Panc1 (cell line): ENCODE results near the gene RNF213. TPM values are rescaled to one million over a fixed set of nuclear protein-coding genes. Genes with fewer than 3 reads are reported as not detected.
A peak's percentile ranks its signal among the peaks of the same experiment; 100 is the strongest.
"Not testable (repeated sequence)": the region's sequence is repeated elsewhere in the genome, so short reads cannot be mapped to it uniquely, and the experiment has no call there.

Experiments used
- ATAC-seq: fragments of 200-7000 bp; cut with Tn5 transposase; 2 replicates; pipeline ENCODE4 v1.9.1; 2020; ENCODE audit warnings: mild to moderate bottlenecking, moderate library complexity
- BruUV-seq: library from RNA; stranded (reverse); fragments of 400-500 nt; replicated peaks from 2 replicates; lab custom pipeline; 2021; lab: Mats Ljungman, UMichigan
- CTCF ChIA-PET: fragments of 300-600 bp; sonication (Branson Sonifier 250); formaldehyde crosslinking; loops from one replicate; lab custom pipeline; 2022; ENCODE audit warnings: antibody characterized with exemption; lab: Charles Lee
- POLR2A ChIA-PET: fragments of 300-600 bp; sonication (Branson Sonifier 250); formaldehyde crosslinking; loops from one replicate; lab custom pipeline; 2022; ENCODE audit warnings: antibody characterized with exemption; lab: Charles Lee
- DNase-seq: peaks from one replicate; pipeline ENCODE4 v3.0.0-alpha.2; 2010; ENCODE audit warnings: low read depth, low spot score
- H3K27ac ChIP-seq: 2 replicates; pipeline ENCODE4 v1.5.1; 2011; ENCODE audit warnings: mild to moderate bottlenecking, low read length, inconsistent platforms
- H3K27me3 ChIP-seq: fragments of 200-500 bp; sonication (Bioruptor generic); 2 replicates; pipeline ENCODE4 v1.6.0; 2014; ENCODE audit warnings: low read length, inconsistent platforms; ENCODE audit not compliant: control insufficient read depth, insufficient read depth
- H3K36me3 ChIP-seq: fragments of 200-500 bp; sonication (Bioruptor generic); 2 replicates; pipeline ENCODE4 v1.5.1; 2014; ENCODE audit warnings: inconsistent platforms, mild to moderate bottlenecking, low read length, moderate library complexity; ENCODE audit not compliant: control insufficient read depth, insufficient read depth
- H3K4me1 ChIP-seq: 2 replicates; pipeline ENCODE4 v1.5.1; 2011; ENCODE audit warnings: inconsistent platforms, mild to moderate bottlenecking, low read length, moderate library complexity; ENCODE audit not compliant: control insufficient read depth, insufficient read depth
- H3K4me3 ChIP-seq, 2 experiments: 2 replicates each; pipeline ENCODE4 v1.5.1; 2011 to 2012; ENCODE audit warnings: low read depth in 2 of 2, low read length in 2 of 2, mild to moderate bottlenecking in 2 of 2, inconsistent platforms in 1 of 2, moderate library complexity in 1 of 2
- H3K9me3 ChIP-seq: fragments of 200-500 bp; sonication (Bioruptor generic); 2 replicates; pipeline ENCODE4 v1.5.1; 2014; ENCODE audit warnings: low read depth, mild to moderate bottlenecking, inconsistent platforms, low read length, moderate library complexity; ENCODE audit not compliant: control insufficient read depth, insufficient read depth
- CTCF ChIP-seq: fragments of 450-650 bp; IDR thresholded peaks from 2 replicates; pipeline ENCODE4 v1.5.1; 2017; ENCODE audit warnings: mild to moderate bottlenecking
- POLR2AphosphoS5 ChIP-seq: IDR thresholded peaks from 2 replicates; pipeline ENCODE4 v1.6.1; 2012; ENCODE audit warnings: mild to moderate bottlenecking, low read depth, low read length, moderate library complexity
- REST ChIP-seq, 2 experiments: IDR thresholded peaks; 2 replicates each; pipeline ENCODE4 v1.6.1; 2011 to 2012; ENCODE audit warnings: low read depth in 2 of 2, control low read depth in 1 of 2, low read length in 1 of 2, mild to moderate bottlenecking in 1 of 2, moderate library complexity in 1 of 2; ENCODE audit not compliant: insufficient read depth in 1 of 2
- SIN3A ChIP-seq: IDR thresholded peaks from 2 replicates; pipeline ENCODE4 v1.6.1; 2012; ENCODE audit warnings: low read depth, mild to moderate bottlenecking, low read length, moderate library complexity, borderline replicate concordance; ENCODE audit not compliant: insufficient read depth
- TCF7L2 ChIP-seq: IDR thresholded peaks from 2 replicates; pipeline ENCODE4 v1.6.1; 2011; ENCODE audit warnings: mild to moderate bottlenecking, low read depth, low read length, inconsistent platforms
- in situ Hi-C: cut with HindIII; loops from 2 replicates; pipeline ENCODE4 v1.10.0; 2016; ENCODE audit warnings: low sequenced_read_pairs, low pct_unique_long_range_greater_than_20kb
- intact Hi-C: fragments of 100-400 bp; cut with micrococcal nuclease; formaldehyde crosslinking; loops from one replicate; pipeline ENCODE4 v1.10.0; 2022; ENCODE audit not compliant: unreplicated experiment
- total RNA-seq: library from RNA; stranded (reverse); gene quantifications from one replicate; pipeline ENCODE4 v1.2.1, GENCODE V29; 2021; ENCODE audit not compliant: unreplicated experiment

RNF213 gene
- total RNA-seq, 1 experiment from 2014 or later, result 230 TPM

DNA sequence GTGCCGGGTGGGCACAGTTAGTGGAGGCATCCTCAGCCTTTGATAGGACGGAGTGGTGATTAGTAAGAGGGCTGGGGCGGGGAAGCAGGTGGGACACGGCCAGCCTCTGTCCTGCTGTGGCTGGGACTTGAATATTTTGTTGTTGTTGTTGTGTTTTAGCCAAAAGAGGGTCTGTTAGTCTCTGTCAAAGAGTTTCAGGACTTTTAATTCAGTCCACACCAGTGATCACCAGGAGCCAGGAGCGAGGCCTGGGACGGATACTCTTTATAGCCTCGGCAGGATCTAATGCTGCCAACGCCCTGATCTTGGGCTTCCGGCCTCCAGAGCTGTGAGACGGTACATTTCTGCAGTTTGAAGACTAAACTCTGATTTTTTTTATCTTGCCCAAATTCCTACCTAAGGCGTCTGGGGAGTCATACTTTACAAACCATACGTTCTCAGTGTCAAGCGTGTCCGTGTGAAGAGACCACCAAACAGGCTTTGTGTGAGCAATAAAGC lies 2.9 kb upstream of the RNF213 start:
- intact Hi-C loops, result no loop called here
- Histone ChIP-seq H3K36me3 (no peaks in the 10 kb centered on the region; the same call in 1 of the 2 replicates), H3K27me3 (no peaks in the 10 kb centered on the region), H3K9me3 (no peaks in the 10 kb centered on the region), H3K27ac (peak overlapping the region; percentile 98), H3K4me1 (peaks cover 73% of the 10 kb centered on the region), H3K4me3 (no peak overlapping the region)
- in situ Hi-C loops, result no loop called here
- DNase-seq, result no peak
- ChIA-PET CTCF (no interaction called here), POLR2A (no interaction called here)
- TF ChIP-seq REST (IDR thresholded peaks at IDR 0.05; ENCODE audit: insufficient read depth in 1 of 2, low read depth in 2 of 2, low read length in 1 of 2), result no peak
- TF ChIP-seq CTCF, result no peak
- no peak for TF ChIP-seq TCF7L2
- TF ChIP-seq POLR2AphosphoS5, result no peak
- no peak for TF ChIP-seq SIN3A
- no TSS peak for BruUV-seq
- ATAC-seq, result no peak

DNA sequence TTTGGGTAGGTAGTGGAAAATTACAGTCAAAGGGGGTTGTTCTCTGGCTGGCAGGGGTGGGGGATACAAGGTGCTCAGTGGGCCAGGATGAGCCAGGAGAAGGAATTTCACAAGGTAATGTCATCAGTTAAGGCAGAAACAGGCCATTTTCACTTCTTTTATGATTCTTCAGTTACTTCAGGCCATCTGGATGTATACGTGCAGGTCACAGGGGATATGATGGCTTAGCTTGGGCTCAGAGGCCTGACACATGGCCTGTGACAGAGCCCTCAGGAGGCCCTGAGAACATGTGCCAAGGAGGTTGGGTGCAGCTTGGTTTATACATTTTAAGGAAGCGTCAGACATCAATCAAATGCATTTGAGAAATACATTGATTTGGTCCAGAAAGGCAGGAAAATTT lies 2.4 kb upstream of the RNF213 start:
- H3K36me3 ChIP-seq, DNase-seq, BruUV-seq, ATAC-seq, H3K4me3 ChIP-seq, in situ Hi-C loops, intact Hi-C loops, H3K9me3 ChIP-seq, CTCF ChIA-PET, POLR2A ChIA-PET, H3K27me3 ChIP-seq: not testable (repeated sequence)
- Histone ChIP-seq H3K4me1 (peaks cover 73% of the 10 kb centered on the region), H3K27ac (peak overlapping the region; percentile 98)

DNA sequence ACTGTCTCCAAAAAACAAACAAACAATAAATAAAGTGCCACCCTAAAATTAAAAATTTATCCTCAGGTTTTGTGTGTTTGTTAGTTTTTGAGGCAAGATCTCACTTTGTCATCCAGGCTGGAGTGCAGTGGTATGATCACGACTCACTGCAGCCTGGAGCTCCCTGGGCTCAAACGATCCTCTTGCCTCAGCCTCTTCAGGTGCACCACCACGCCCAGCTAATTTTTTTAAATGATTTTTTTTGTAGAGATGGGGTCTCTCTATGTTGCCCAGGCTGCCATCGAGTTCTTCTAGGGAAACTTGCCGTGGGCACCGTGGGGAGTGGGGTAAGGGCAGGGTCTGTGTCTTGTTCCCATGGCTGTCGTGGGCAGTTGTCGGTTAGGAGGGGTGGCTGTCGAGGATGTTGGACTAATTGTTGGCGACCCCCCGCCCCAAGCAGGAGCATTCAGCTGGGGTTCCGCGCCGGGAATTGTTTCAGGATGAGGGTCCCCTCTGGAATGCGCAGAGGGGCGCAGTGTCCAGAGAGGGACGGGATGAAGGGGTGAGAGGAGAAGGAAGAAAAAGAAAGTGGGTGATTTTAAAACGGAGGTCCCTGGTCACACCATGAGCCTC lies 1.1 kb upstream of the RNF213 start:
- intact Hi-C loops, result no loop called here
- DNase-seq, result no peak

More for the DNA sequence above, 1.1 kb upstream of the RNF213 start:
- Histone ChIP-seq H3K9me3 (no peaks in the 10 kb centered on the region), H3K36me3 (no peaks in the 10 kb centered on the region; the same call in none of the 2 replicates), H3K27ac (peak overlapping the region; percentile 98), H3K4me1 (peaks cover 69% of the 10 kb centered on the region), H3K4me3 (peak overlapping the region; percentile 48 to 49), H3K27me3 (no peaks in the 10 kb centered on the region)
- ChIA-PET CTCF (no interaction called here), POLR2A (no interaction called here)
- BruUV-seq, result TSS peak; percentile 99
- no peak for ATAC-seq
- in situ Hi-C loops, result no loop called here
- no peak for TF ChIP-seq CTCF
- TF ChIP-seq SIN3A, result no peak
- TF ChIP-seq TCF7L2, result no peak
- no peak for TF ChIP-seq POLR2AphosphoS5
- no peak for TF ChIP-seq REST (IDR thresholded peaks at IDR 0.05; ENCODE audit: insufficient read depth in 1 of 2, low read depth in 2 of 2, low read length in 1 of 2)
